Loucy (cell line): ENCODE measurements around the gene TRIM29.

Experiments used
- EZH2phosphoT487 ChIP-seq: fragments of 200-600 bp; IDR thresholded peaks from 2 replicates; pipeline ENCODE4 v1.6.1; 2018; ENCODE audit warnings: antibody characterized with exemption, mild to moderate bottlenecking, moderate library complexity, borderline replicate concordance
- TF ChIP-seq, protein P1 (sequence below): fragments of 200-600 bp; sonication (generic); conservative IDR thresholded peaks from 2 replicates; pipeline ENCODE4 v1.5.1; 2014; ENCODE audit warnings: mild to moderate bottlenecking, antibody characterized with exemption, low read length

DNA sequence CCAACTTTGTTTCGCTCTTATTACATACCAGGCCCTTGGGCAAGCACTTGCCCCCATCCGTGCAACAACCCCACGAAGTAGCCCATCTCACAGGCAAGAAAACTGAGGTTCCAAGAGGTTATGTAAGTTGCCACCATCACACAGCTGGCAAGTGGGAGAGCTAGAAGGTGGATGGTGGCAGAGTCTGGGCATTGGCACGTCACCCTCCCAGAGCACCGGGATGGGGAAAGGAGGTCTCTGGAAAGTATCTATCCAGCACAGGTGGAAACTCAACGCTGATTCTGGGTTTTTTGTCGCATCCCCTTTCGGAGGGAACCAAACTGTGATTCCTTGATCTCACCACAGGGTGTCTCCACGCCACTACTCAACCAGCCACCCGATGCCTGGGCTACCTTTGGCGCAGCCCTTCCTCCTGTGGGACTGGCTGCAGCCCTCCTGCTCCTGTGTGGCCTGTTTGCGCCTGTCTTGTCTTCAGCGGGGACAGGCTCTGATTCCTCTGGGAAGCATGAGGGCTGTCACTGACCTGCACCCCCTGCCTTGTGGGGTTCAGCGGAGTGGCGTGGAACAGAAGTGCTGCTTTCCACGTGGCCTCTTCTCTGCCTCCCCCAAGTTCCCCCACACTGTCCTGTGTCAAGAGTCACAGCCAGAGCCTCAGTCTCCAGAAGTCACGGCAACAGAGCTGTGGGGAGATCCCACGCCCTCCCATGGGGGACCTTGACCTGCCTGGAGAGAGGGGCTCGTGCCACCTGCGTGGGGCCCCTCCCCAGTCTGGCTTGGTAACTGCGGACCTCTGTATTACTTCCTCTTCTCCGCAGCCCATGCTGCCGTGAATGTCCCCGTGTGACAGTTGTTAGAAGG lies 34.4 kb upstream of the TRIM29 start:
- TF ChIP-seq, protein P1, sequence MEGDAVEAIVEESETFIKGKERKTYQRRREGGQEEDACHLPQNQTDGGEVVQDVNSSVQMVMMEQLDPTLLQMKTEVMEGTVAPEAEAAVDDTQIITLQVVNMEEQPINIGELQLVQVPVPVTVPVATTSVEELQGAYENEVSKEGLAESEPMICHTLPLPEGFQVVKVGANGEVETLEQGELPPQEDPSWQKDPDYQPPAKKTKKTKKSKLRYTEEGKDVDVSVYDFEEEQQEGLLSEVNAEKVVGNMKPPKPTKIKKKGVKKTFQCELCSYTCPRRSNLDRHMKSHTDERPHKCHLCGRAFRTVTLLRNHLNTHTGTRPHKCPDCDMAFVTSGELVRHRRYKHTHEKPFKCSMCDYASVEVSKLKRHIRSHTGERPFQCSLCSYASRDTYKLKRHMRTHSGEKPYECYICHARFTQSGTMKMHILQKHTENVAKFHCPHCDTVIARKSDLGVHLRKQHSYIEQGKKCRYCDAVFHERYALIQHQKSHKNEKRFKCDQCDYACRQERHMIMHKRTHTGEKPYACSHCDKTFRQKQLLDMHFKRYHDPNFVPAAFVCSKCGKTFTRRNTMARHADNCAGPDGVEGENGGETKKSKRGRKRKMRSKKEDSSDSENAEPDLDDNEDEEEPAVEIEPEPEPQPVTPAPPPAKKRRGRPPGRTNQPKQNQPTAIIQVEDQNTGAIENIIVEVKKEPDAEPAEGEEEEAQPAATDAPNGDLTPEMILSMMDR = peak; percentile 77
- TF ChIP-seq EZH2phosphoT487 = no peak
